Heart left ventricle (tissue), 13 donors: ENCODE results near the gene FBH1.

Source experiments
- CTCF ChIP-seq, 12 donors: fragments of 200-600 bp; sonication (generic) in 4 of 12; IDR thresholded peaks; one replicate each; pipeline versions ENCODE4 v1.5.0 to v1.8.0; 2018 to 2022; ENCODE audit warnings: antibody characterized with exemption in 12 of 12, mild to moderate bottlenecking in 5 of 12
- POLR2A ChIP-seq, 2 donors: fragments of 450-650 bp; IDR thresholded peaks; one replicate each; pipeline ENCODE4 v1.6.1; 2017; ENCODE audit warnings: antibody characterized with exemption in 2 of 2, mild to moderate bottlenecking in 2 of 2, moderate library complexity in 2 of 2
- donor health status: ischemic (EF 13 %, LVEDD 7.1; RV severe dilation, severe dysfunction).
- donor health status: DM: no; HTN: yes; CAD: no.
- donor health status: DM: no; HTN: no; CAD: no.
- donor health status: ischemic (EF 25% LVEDD 6.9; RV normal size, moderate dysfunction).
- donor health status: ischemic (EF 25% LVEDD 5.7; RV mildly dilated, moderate dysfunction).
- donor health status: ischemic (EF 35%, LVEDD 5.7; RV mildly dilated, moderate dysfunction).
- donor health status: nonischemic (EF 11% LVEDD 7.7; RV severe dilation, severe dysfunction).
- donor health status: DM: yes; HTN: yes; CAD: no.
- donor health status: PGD.
- donor health status: ischemic (EF 29% LVEDD 5.4; RV normal size, mild dysfunction).
- donor health status: nonischemic (EF 23%, LVEDD 6.1; RV moderate dilation, normal function).

- TF ChIP-seq CTCF (IDR thresholded peaks at IDR 0.05), result no peak
- no peak for TF ChIP-seq POLR2A (IDR thresholded peaks at IDR 0.05)
These were observed 83.0 kb downstream of the FBH1 start for GRCh38 chr10:5973069-5973468.
